Mucosa of rectum (tissue), 2 donors: ENCODE data around the gene SLC45A1.
"Not testable (repeated sequence)": the region's sequence is repeated elsewhere in the genome, so short reads cannot be mapped to it uniquely, and the experiment has no call there.

ENCODE experiments used
- H3K27ac ChIP-seq, 2 donors: one replicate each; pipeline ENCODE4 v1.7.0; 2013; ENCODE audit warnings: inconsistent platforms in 2 of 2, low read depth in 2 of 2, low read length in 2 of 2
- H3K27me3 ChIP-seq, 2 donors: one replicate each; pipeline ENCODE4 v1.7.0; 2013; ENCODE audit warnings: low read length in 2 of 2; ENCODE audit not compliant: control insufficient read depth in 2 of 2, insufficient read depth in 2 of 2
- H3K36me3 ChIP-seq, 2 donors: one replicate each; pipeline ENCODE4 v1.7.0; 2013; ENCODE audit warnings: low read length in 2 of 2; ENCODE audit not compliant: control insufficient read depth in 2 of 2, insufficient read depth in 2 of 2
- H3K4me1 ChIP-seq, 2 donors: one replicate each; pipeline ENCODE4 v1.7.0; 2013; ENCODE audit warnings: low read length in 2 of 2, mild to moderate bottlenecking in 1 of 2; ENCODE audit not compliant: control insufficient read depth in 2 of 2, insufficient read depth in 2 of 2
- H3K4me3 ChIP-seq, 2 donors: one replicate each; pipeline ENCODE4 v1.7.0; 2013; ENCODE audit warnings: low read length in 2 of 2
- H3K9ac ChIP-seq, 2 donors: one replicate each; pipeline ENCODE4 v1.7.0; 2013; ENCODE audit warnings: low read length in 2 of 2, low read depth in 1 of 2, mild to moderate bottlenecking in 1 of 2
- H3K9me3 ChIP-seq, 2 donors: one replicate each; pipeline ENCODE4 v1.7.0; 2013; ENCODE audit warnings: low read length in 2 of 2; ENCODE audit not compliant: control insufficient read depth in 2 of 2
- donor health status: healthy.
- donor health status: Normal muscosa, but diverticular disease.

Gene SLC45A1

DNA sequence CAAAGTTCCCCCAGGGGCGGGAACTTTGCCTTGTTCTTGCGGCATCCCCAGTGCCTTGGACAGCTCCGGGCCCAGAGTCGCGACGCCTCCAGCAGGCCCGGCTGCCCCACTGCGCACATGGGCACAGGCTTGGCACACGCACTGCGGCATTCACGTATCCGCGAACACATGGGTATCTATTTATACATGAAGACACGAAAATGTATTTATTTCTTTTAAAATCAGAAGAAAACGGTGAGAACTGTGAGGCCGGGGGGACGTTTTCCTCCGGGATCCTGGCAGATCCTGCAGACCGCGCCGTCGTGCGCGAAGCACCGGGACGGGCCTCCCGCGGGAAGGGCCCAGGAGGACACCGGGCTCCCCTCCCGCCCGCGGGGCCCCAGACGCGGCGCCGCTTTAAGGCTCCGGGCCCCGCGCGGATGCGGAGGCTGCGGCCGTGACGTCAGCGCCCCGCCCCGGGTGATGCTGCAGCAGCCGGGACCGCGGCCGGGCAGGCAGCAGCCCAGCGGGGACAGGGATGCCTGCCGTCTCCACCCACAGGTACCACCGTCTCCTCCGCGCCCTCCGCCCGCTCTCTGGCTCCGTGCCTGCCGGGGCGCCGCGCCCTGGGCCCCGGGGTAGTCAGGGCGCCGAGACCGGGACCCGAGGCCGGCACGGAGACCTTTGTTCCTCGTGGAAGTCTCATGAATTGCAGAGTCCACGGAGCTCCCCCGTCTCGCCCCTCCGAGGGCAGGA is at the start of gene SLC45A1:
Gene SLC45A1 (plus strand): TSS at position 468 of the 735 bp plus-strand sequence. CDS start 6,216 bp downstream, outside the sequence.
- H3K9me3 ChIP-seq = no peaks in the 10 kb centered on the region
- H3K9ac ChIP-seq = peak within 1 kb of the TSS in 1 of 2 donors; percentile 45
- peaks cover 2 to 8% of the 10 kb centered on the region in 2 donors for H3K27me3 ChIP-seq
- H3K27ac ChIP-seq = no peak within 1 kb of the TSS
- H3K36me3 ChIP-seq = no peaks in the 10 kb centered on the region
- H3K4me1 ChIP-seq = peaks cover 4 to 18% of the 10 kb centered on the region in 2 donors
- H3K4me3 ChIP-seq = peak within 1 kb of the TSS; percentile 57 to 62

DNA sequence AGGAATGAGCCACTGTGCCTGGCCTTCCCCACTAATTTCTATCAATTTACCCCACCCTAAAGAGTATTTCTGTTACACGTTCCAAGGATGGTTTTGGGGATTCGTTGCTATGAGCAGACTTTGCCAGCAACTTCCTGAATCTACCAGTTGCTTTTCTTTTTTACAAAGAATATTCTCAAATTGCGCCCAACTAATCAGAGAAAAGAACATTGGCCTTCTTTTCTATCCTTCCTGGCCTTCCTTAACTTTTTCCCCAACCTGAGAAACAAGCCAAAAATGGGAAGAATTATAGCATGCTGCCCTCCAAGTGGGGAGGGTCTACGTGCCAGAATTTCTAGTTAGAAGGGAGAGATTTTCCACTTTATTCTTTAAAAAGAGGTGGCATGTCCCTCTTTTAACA is 44.9 kb upstream of the SLC45A1 start:
- Histone ChIP-seq H3K36me3 (no peaks in the 10 kb centered on the region), H3K4me3 (no peak overlapping the region), H3K9me3 (no peaks in the 10 kb centered on the region), H3K4me1 (no peaks in the 10 kb centered on the region), H3K27ac (no peak overlapping the region), H3K9ac (no peak overlapping the region), H3K27me3 (no peaks in the 10 kb centered on the region)

DNA sequence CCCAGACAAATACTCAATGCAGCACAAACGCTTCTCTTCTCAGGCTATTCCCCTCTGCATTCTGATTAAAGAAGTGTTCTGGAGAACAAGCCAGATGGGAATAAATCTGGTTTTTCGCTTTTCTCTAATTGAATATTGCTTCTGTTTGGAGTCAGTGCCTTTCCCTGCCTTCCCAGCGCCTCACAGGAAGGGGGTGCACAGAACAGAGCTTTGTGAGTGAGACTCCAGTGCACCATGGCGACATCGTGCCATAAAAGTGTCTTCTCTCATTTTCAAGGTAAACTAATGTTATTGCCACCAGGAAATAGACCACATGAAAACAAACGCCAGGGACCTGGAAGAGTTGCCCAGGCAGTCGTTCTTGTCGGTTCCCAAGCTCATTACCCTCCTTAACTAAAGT is 43.6 kb upstream of the SLC45A1 start:
- Histone ChIP-seq H3K4me1 (no peaks in the 10 kb centered on the region), H3K27me3 (no peaks in the 10 kb centered on the region), H3K27ac (no peak overlapping the region), H3K4me3 (no peak overlapping the region), H3K36me3 (no peaks in the 10 kb centered on the region), H3K9me3 (no peaks in the 10 kb centered on the region), H3K9ac (no peak overlapping the region)

DNA sequence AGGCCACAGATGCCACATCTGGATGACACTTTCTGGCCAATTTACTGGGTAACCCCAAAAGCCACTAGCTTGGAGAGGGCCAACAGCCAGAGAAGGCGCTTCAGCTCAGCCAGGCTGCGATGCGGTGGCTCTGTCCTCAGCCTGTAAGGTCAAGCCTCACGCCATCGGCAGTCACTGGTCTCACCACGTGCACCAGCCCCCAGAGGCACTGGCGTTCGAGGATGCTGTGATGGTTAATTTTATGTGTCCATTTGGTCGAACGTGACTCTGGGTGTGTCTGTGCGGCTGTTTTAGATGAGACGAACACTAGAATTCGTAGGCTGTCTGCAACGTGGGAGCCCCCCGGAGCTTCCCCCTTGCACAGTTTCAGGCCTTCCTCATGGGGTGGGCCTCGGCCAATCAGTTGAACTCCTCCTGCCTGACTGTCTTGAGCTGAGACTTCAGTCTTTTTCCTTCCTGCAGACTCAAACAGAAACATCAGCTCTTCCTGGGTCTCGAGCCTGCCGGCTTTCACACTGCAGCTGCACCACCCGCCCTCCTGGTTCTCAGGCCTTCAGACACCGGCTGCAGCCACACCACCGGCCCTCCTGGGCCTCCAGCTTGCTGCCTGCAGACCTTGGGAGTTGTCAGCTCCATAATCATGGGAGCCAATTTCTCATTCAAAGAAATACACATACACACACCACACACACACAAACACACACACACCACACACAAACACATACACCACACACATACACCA is 41.6 kb upstream of the SLC45A1 start:
- Histone ChIP-seq H3K27me3 (no peaks in the 10 kb centered on the region), H3K9me3 (no peaks in the 10 kb centered on the region), H3K4me1 (no peaks in the 10 kb centered on the region), H3K27ac (no peak overlapping the region), H3K4me3 (no peak overlapping the region), H3K9ac (no peak overlapping the region), H3K36me3 (no peaks in the 10 kb centered on the region)

DNA sequence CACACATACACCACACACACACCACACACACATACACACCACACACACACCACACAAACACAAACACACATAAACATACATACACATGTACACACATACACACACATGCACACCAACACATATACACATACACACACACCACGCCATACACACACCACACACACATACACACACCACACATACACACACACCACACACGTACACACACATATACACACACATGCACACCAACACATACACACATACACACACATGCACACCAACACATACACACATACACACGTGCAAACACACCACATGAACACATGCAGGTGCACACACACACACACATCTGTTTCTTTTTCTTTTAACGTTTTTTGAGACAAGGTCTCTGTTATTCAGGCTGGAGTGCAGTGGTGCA is 41.0 kb upstream of the SLC45A1 start:
- Histone ChIP-seq H3K4me1 (no peaks in the 10 kb centered on the region), H3K4me3 (no peak overlapping the region), H3K9ac (no peak overlapping the region), H3K27ac (no peak overlapping the region), H3K9me3 (no peaks in the 10 kb centered on the region), H3K36me3 (no peaks in the 10 kb centered on the region), H3K27me3 (no peaks in the 10 kb centered on the region)

DNA sequence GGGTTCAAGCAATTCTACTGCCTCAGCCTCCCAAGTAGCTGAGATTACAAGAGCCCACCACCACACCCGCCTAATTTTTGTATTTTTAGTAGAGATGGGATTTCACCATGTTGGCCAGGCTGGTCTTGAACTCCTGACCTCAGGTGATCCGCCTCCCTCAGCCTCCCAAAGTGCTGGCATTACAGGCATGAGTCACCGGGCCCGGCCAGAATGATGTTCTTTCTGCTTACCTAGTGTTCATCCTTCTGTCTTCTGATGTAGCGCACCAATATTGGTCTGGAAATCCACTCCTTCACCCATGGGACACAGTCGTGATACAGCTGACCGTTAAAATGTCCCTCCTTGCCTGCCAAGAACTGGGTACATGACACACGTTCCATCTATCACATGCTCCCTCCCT is 39.2 kb upstream of the SLC45A1 start:
- H3K36me3 ChIP-seq, H3K27ac ChIP-seq, H3K9ac ChIP-seq, H3K9me3 ChIP-seq, H3K27me3 ChIP-seq, H3K4me3 ChIP-seq, H3K4me1 ChIP-seq: not testable (repeated sequence)

DNA sequence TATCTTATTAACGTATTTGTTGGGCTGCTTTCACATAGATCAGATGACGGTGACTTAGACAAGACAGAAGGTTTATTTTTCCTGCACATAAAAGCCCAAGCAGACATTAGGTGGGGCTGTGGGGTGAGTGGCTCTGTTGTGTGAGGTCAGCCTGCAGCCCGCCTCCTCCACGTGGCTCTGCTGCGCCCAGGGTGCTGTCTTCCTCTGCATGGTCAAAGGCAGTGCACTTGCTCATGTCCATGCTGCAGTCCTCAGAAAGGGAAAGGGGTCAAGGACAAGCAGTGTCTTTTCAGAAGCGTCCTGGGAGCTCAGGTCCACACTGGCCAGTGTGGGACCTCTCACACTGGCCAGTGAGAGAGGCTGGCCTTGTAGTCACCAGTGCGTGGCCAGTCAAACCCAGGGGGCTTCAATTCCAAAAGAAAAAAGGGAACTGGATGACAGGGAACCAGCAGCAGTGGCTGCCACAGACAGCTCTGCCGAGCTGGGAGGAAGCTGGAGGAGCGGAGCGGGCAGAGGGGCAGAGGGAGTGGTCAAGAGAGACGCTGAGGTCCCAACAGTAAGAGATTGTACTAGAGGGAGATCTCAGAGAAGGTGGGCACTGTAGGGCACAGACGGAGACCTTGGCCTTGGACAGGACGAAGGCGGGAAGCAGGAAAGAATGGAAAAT is 35.9 kb upstream of the SLC45A1 start:
- Histone ChIP-seq H3K27ac (no peak overlapping the region), H3K27me3 (no peaks in the 10 kb centered on the region), H3K9me3 (no peaks in the 10 kb centered on the region), H3K4me3 (no peak overlapping the region), H3K4me1 (peaks cover 4 to 11% of the 10 kb centered on the region in 2 donors), H3K9ac (no peak overlapping the region), H3K36me3 (no peaks in the 10 kb centered on the region)

DNA sequence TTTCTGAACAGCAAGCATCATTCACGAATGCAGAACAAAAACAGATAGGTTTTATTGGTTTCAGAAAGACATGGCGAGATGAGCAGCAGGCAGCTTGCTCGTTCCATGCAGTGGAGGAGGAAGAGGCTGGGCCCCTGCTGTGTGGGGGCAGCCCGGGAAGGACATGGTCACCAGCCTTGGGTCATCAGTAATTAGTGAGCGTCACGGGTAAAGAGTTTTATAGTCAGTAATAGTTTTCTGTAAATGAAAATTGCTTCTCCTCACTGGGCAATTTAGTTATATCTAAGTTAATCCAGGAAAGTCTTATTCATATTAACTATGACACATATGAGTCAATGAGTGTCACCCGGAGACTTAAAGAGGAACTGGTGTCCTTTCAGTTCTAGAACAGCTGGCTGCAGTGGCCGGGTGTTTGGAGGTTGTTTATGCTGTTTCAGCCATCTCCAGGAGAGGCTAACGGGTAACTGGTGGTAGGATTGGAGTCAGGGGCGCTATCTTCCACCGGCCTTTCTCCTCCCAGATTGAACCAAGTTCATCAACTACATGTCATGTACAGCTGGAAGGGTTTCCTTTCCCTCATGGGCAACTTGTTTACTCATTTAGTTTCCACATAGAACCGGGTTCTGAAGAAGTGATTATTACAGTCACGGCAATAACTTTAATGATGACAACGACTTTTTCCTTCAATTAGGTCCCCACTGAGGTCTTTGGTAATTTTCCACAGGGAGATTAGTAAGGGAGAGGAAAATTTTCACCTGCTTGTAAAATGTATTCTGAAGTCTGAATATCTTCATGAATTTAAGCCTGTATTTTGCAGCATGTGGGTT is 34.6 kb upstream of the SLC45A1 start:
- H3K9me3 ChIP-seq = no peaks in the 10 kb centered on the region
- H3K27me3 ChIP-seq = no peaks in the 10 kb centered on the region
- peaks cover 4 to 11% of the 10 kb centered on the region in 2 donors for H3K4me1 ChIP-seq
- H3K27ac ChIP-seq = peak overlapping the region; percentile 5 to 52
- H3K9ac ChIP-seq = no peak overlapping the region
- no peak overlapping the region for H3K4me3 ChIP-seq
- no peaks in the 10 kb centered on the region for H3K36me3 ChIP-seq

DNA sequence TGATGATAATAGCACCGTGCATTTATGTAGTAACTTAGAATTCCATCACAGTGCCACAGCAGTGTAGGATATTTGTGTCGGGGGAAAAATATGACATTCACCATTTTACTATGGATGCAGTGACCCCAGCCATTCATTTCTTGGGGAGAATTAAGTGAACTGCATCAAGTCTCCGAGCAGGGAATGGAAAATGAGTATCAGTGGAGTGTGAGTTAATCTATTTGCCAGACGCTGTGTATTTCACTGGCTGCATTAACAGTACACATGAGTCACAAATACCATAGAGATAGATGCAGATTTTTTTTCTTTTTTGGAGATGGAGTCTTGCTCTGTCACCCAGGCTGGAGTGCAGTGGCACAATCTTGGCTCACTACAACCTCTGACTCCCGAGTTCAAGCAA is 33.8 kb upstream of the SLC45A1 start:
- Histone ChIP-seq H3K27ac (no peak overlapping the region), H3K9me3 (no peaks in the 10 kb centered on the region), H3K9ac (no peak overlapping the region), H3K36me3 (no peaks in the 10 kb centered on the region), H3K4me3 (no peak overlapping the region), H3K27me3 (no peaks in the 10 kb centered on the region), H3K4me1 (peaks cover 4 to 11% of the 10 kb centered on the region in 2 donors)
